Measurements from ENCODE around the gene BAAT. TPM values are rescaled to one million over a fixed set of nuclear protein-coding genes. Genes with fewer than 3 reads are reported as not detected.
A peak's percentile ranks its signal among the peaks of the same experiment; 100 is the strongest.

Gene BAAT
- total and polyA plus RNA-seq, 2 of the 13 experiments (the other 11 are each of a cell fraction or from before 2014, with no cell fraction given): 0.71 to 7.9 TPM

GRCh38 chr9:101311758-101312420, 72.9 kb downstream of the BAAT start:
- Histone ChIP-seq H2AFZ (ENCODE audit: low read length) (peak overlapping the region; percentile 61), H3K9ac (ENCODE audit: insufficient read depth, low read depth, low read length) (no peak overlapping the region), H3K27me3 (ENCODE audit: control insufficient read depth in 1 of 2, insufficient read depth in 2 of 2, low read length in 2 of 2) (no peaks in the 10 kb centered on the region), H4K20me1 (ENCODE audit: insufficient read depth, low read length) (no peaks in the 10 kb centered on the region), H3K36me3 (replicated peaks in 1 of 2; ENCODE audit: control insufficient read depth in 1 of 2, insufficient read depth in 2 of 2, low read length in 2 of 2) (peaks cover 0 to 3% of the 10 kb centered on the region in 2 experiments; a peak in 4 of 5 replicates), H3K79me2 (ENCODE audit: insufficient read depth, low read length) (no peaks in the 10 kb centered on the region), H3K4me2 (ENCODE audit: low read depth, low read length) (no peak overlapping the region), H3K9me3 (ENCODE audit: low read length) (no peaks in the 10 kb centered on the region), H3K4me1 (ENCODE audit: insufficient read depth, low read length) (peaks cover 55% of the 10 kb centered on the region), H3K27ac (ENCODE audit: extremely low read length, insufficient read depth, low read length) (peak overlapping the region; percentile 27), H3K4me3 (replicated peaks in 1 of 3; ENCODE audit: insufficient read depth in 1 of 3, low read depth in 2 of 3, low read length in 3 of 3) (no peak overlapping the region)
- ATAC-seq (peak; percentile 47), DNase-seq (ENCODE audit: low spot score) (peak; percentile 93), FAIRE-seq (peak; percentile 73)
- no TSS peak for BruUV-seq (replicated peaks)
- in situ Hi-C loops (cut with HindIII; ENCODE audit: extremely low pct_ligation_motif_present, low pct_unique_long_range_greater_than_20kb): no loop called here
- 30% methylated on average over 4 of the region's 4 CpGs for WGBS (ENCODE audit: low lambda C conversion rate)
- POLR2A ChIA-PET: interaction anchor here (0.8 to 1.3 kb wide), 8 partner anchors 12 to 710 kb away, joined by 3 to 18 read pairs (median 10); partner anchors contain the start of genes MRPL50 and ZNF189
- CTCF ChIA-PET (ENCODE audit: low intra/inter-chr PET ratio, low total read pairs): interaction anchor here (0.8 to 3.0 kb wide), 7 partner anchors 76 to 710 kb away, joined by 3 to 40 read pairs (median 22); no protein-coding TSS in a partner anchor
- intact Hi-C loops (cut with micrococcal nuclease; ENCODE audit: unreplicated experiment): loop anchor here (1.0 to 10.0 kb wide), 8 partner anchors 76 to 711 kb away; partner anchors contain the start of gene RNF20
- TF ChIP-seq ONECUT2 (CRISPR knock-in tag; IDR thresholded peaks at IDR 0.05): no peak
- TF ChIP-seq GMEB1 (CRISPR knock-in tag; IDR thresholded peaks at IDR 0.05; ENCODE audit: borderline replicate concordance): 0 out of 2 replicates have a peak, but pooled peaks have one; percentile 11
- TF ChIP-seq KDM5A (IDR thresholded peaks at IDR 0.05; ENCODE audit: borderline replicate concordance, low read length): no peak
- TF ChIP-seq ZNF205 (CRISPR knock-in tag; IDR thresholded peaks at IDR 0.05): no peak
- no peak for TF ChIP-seq ADNP (CRISPR knock-in tag; IDR thresholded peaks at IDR 0.05)
- no peak for TF ChIP-seq ZNF704 (CRISPR knock-in tag; IDR thresholded peaks at IDR 0.05; ENCODE audit: borderline replicate concordance)
- TF ChIP-seq PPARG (CRISPR knock-in tag; conservative IDR thresholded peaks at IDR 0.05): peak; percentile 54; the same call in 1 of the 2 replicates
- no peak for TF ChIP-seq HIVEP1 (CRISPR knock-in tag; IDR thresholded peaks at IDR 0.05)
- no peak for TF ChIP-seq HMGXB3 (CRISPR knock-in tag; IDR thresholded peaks at IDR 0.05; ENCODE audit: borderline replicate concordance)
- no peak for TF ChIP-seq REXO4 (CRISPR knock-in tag; IDR thresholded peaks at IDR 0.05; ENCODE audit: borderline replicate concordance)
- TF ChIP-seq ZNF878 (CRISPR knock-in tag; IDR thresholded peaks at IDR 0.05): 0 out of 2 replicates have a peak, but pooled peaks have one; percentile 38
- 0 out of 2 replicates have a peak, but pooled peaks have one; percentile 40 for TF ChIP-seq SAP130 (CRISPR knock-in tag; IDR thresholded peaks at IDR 0.05; ENCODE audit: low read depth)
- TF ChIP-seq SMC3 (IDR thresholded peaks at IDR 0.05; ENCODE audit: low read length): peak; percentile 98
- TF ChIP-seq KLF6 (CRISPR knock-in tag; IDR thresholded peaks at IDR 0.05): no peak
- TF ChIP-seq RAD21 (CRISPR knock-in tag; IDR thresholded peaks at IDR 0.05): peak; percentile 94
- TF ChIP-seq ZNF30 (CRISPR knock-in tag; IDR thresholded peaks at IDR 0.05): no peak

All from HepG2 (cell line).